ACHN (cell line): ENCODE results near the gene C11orf91.
"Not testable (repeated sequence)": the region's sequence is repeated elsewhere in the genome, so short reads cannot be mapped to it uniquely, and the experiment has no call there.

Experiments
- DNase-seq: peaks from one replicate; pipeline ENCODE4 v3.0.0-alpha.2; 2015
- in situ Hi-C: cut with HindIII; loops from 2 replicates; pipeline ENCODE4 v1.10.0; 2017; ENCODE audit warnings: low sequenced_read_pairs, low pct_ligation_motif_present, low pct_unique_long_range_greater_than_20kb

Gene C11orf91

DNA sequence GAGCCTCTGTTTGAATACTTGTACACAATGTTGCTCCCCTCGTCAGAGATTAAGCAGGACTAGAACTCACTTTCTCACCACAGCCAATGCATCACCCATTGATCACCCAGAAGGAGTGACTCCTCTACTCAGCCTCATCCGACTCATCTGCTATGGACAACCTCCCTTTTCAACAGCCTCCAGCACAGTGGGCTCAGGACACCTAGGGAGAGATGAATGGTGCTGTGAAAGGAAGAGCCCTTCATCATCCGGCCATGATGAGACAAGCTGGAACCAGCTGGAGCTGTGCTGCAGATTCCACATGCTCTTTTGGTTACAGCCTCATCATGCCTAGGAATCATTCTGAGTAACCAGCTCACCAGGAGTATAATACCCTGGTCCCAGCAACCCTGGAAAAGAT is 15.5 kb downstream of the C11orf91 start:
- in situ Hi-C loops = no loop called here
- DNase-seq = no peak

DNA sequence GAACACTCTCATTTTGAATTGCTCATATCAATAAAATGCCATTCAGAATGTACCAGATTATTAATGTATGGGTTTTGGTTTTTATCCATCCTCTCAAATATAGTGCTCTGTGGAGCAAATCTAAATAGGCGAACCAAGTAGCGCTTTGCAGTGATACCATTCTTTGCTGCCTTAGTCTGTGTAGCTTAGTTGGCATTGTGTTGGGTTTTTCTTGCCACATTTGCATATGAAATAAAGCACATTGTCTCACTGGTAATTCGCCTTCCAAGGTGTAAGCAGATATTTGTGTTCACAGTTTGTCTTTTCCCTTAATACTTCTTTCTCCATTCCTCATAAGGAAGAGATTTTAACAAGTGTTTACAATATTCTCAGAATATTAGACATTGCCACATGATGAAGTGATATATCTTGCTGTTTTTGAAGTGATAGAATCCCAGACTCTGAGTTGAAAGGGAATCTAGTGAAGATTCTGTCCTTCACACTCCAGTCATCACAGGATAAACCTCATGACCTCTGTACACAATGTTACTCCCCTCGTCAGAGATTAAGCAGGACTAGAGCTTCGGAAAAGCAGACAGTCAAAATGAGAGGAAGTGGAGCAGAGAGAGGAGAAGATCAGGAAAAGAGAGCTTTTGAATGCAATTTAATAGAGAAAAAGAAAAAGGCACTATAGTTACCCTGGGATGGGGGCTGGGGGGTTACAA is 16.5 kb downstream of the C11orf91 start:
- DNase-seq = no peak
- in situ Hi-C loops = no loop called here

DNA sequence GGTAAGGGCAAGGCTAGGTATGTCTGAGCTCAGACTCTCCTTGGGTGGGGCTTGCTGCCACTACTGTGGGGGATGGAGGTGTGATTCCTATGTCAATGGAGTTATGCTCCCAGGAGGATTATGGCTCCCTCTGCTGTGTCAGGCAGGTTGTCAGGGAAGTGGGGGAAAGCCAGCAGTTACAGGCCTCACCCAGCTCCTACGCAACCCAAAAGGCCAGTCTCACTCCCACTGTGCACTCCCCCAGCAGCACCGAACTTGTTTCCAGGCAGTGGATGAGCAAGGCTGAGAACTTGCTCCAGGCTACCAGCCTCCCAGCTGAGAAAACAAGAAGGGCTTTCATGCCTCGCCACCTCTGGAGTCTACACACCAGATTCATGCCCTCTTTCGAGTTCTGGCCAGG is 18.2 kb downstream of the C11orf91 start:
- no peak for DNase-seq
- in situ Hi-C loops = no loop called here

DNA sequence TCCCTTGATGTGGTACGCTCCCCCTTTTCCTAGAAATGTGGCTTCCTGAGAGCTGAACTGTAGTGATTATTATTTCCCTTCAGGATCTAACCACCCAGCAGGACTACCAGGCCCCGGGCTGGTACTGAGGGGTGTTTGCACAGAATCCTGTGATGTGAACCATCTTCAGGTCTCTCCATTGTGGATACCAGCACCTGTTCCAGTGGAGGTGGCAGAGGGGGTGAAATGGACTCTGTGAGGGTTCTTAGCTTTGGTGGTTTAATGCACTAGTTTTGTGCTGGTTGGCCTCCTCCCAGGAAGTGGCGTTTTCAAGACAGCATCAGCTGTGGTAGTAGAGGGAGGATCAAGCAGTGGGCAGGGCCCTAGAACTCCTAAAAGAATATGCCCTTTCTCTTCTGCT is 18.6 kb downstream of the C11orf91 start:
- in situ Hi-C loops = no loop called here

DNA sequence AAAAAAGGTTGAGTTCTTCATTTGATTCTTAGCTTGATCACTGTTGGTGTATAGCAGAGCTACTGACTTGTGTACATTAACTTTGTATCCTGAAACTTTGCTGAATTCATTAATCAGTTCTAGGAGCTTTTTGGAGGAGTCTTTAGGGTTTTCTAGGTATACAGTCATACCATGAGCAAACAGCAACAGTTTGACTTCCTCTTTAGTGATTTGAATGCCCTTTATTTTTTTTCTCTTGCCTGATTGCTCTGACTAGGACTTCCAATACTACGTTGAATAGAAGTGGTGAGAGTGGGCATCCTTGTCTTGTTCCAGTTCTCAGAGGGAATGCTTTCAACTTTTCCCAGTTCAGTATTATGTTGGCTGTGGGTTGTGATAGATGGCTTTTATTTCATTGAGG is 22.0 kb downstream of the C11orf91 start:
- DNase-seq, in situ Hi-C loops: not testable (repeated sequence)

More for the DNA sequence above, 18.6 kb downstream of the C11orf91 start:
- DNase-seq = no peak

DNA sequence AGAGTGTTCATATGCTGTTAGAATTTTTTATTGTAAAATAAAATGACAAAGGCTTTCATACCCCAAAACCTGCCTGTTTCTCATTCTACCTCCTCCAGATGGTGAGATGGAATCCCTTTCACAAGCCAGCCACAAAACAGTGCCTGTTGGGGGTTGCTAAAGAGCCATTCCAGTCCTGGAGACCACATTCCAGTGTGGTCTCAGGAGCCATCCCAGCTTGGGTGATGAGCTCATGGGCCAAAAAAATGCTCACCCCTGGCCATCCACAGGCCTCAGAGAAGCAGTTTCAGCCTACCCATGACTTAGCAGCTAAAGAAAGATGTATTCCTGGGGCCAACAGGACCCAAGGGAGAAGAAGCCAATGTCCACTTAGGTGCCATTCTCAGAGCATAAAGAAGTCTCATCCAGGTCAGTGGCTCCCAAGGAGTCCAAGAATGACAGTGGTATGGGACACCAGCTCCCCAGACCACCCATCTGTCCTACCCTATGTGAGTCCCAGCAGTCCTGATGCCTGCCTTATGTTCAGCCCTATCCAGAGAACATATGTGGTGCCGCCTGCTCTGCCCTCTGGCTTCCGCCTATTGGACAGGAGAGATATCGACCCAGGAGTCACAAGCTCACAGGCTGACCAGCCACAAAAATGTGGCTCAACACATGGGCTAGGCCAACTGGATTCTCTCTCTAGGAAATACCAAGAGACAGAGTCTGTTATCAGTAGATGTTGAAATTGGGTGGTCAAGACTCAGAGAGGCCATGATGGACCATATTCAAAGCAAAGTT is 26.4 kb downstream of the C11orf91 start:
- no peak for DNase-seq
- in situ Hi-C loops = no loop called here

DNA sequence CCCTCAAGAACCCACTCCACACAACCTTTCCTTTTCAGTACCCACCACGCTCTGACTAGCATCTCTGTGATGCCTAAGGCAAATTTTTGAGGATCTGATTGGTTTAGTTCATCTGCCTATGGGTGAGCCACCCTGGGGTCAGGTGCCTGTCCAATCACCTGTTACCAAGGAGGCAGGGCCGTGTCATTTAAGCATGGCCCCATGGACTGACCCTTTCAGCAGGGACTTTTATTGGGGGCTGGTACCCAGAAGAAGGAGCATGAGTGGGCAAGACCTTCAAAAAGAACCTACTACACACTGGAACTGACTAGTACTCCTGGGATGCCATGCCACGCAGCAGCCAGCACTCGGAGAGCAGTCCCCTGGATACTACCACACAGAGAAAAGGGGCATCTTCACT is 28.4 kb downstream of the C11orf91 start:
- in situ Hi-C loops = no loop called here
- DNase-seq = no peak

DNA sequence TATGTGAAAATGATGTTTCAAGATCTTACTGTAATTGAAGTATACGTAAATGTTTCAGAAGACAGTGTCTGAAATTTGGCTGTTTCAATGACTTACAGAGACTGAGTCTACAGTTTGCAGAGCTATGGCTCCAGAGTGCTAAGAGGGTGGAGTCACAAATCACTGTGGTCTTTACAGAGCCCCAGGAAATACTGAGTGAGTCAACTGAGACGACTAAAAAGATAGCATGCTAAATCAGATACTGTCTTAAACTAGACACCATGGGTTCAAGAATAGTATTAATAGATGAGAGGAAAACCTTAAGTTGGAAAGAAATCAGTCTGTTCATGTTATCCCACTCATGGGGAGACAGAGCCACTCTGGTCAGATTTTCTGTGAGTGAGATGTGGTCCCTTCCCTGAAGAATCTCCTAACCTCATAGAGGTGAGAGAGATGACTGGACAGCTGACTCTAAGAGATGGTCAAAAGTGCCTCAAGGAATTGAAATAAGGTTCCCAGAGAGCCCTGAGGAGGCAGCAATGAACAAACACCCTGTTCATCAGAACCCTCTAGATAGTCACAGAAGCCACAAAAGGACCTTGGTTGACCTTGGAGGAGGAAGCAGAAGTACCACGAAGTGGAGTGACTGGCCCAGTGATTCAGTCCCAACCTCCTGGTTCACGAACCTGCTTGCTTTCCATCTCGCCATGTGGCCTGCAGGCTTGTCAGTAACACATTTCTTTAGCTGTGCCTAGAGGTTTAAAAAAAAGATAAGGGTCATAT is 30.2 kb downstream of the C11orf91 start:
- in situ Hi-C loops = no loop called here
- no peak for DNase-seq

DNA sequence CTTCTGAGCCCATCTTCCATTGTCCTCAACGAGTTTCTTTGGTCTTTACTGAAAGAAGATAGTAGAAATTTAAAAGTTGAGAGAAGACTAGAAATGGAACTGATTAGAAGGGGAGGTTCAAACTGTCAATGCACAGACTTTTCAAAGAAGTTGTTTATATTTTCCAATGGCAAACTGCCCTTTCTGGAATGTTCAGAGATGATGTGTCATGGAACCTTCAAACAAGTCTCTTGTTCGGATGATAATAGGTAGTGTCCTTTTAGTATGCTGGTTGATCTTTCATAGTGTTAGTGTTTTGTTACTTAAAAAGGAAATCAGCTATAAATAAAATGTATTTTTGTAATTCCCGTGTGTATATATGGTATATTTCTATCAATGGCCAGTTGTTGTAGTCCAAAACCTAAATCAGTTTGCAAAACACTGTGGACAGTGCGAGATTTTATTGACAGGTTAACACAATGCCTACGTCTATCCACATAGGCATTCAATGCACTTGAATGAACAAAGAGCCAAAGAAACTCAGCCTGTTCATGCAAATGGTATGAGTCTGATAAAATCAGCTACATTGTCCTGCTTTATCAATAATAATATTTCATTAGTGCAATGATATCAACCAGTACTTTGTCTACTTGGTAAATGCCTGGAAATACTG is 30.9 kb downstream of the C11orf91 start:
- no peak for DNase-seq
- in situ Hi-C loops = no loop called here

DNA sequence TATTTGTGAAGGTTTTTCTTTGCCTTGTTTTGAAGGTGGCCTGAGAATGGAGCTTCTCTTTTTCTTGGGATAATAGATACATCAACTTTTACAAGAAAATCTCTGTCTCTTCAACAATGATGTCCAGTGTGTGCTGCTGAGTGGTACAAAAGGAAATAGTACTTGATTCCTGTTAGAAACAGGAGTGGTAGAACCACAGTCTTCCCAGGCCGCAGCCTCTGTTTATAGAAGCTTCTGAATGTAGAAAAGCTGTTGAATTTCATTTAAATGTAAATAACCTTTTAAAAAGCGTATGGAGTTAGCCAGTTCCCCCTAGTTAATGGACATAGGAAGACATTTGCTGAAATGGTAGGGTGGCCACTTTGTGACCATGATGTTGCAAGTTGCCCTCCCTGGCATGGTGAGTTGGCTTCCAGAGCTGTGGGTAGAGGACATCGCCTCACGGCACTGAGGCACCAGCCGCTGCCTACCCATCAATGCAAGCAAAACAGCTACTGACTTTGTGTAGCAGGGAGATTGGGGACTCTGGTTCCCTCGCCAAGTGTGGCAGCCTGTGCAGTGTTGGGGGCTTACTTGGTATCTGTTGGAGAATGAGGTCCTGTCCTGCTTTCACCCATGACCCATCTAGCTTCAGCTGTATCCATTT is 31.6 kb downstream of the C11orf91 start:
- no peak for DNase-seq
- in situ Hi-C loops = no loop called here

DNA sequence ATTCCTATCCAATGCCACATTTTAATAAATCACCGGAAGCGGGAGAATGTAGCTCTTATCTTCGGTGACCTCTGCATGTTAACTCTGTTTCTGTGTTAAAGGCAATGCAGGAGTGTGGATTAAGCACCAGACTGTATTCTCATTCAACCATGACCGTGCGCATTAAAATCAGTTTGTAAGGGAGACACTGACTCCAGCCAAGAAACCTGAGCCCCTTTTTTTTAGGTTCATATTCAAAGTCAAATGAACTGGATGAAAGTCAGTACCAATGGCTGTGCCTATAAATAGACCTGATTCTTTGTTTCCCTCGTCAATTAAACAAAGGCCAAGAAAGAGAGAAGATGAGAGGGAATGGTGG is 32.2 kb downstream of the C11orf91 start:
- in situ Hi-C loops = no loop called here

DNA sequence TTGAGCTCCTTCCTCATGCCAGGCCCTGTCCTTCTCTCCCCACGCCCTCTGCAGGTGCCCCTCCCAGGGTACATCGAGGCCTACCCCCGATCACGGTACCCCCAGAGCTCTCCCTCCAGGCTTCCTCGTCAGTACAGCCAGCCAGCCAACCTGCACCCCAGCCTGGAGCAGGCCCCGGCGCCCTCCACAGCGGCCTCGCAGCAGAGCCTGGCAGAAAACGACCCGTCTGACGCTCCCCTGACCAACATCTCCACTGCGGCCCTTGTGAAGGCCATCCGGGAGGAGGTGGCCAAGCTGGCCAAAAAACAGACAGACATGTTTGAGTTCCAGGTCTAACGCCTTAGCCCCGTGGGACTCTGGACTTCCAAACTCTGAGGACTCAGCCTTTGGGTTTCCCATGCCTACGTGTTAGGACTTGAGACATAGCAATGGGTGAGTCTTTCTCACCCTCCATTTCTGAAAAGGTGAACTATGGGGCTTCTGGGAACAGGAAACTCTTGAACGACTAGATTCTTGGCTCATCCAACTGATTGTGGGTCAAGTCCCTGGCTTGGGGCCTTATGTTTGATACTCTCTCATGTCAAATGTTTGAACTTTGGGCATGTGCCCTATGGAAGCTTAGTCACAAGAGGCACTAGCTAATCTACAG is 32.7 kb downstream of the C11orf91 start:
- no peak for DNase-seq
- in situ Hi-C loops = no loop called here

More for the DNA sequence above, 32.2 kb downstream of the C11orf91 start:
- DNase-seq = no peak

DNA sequence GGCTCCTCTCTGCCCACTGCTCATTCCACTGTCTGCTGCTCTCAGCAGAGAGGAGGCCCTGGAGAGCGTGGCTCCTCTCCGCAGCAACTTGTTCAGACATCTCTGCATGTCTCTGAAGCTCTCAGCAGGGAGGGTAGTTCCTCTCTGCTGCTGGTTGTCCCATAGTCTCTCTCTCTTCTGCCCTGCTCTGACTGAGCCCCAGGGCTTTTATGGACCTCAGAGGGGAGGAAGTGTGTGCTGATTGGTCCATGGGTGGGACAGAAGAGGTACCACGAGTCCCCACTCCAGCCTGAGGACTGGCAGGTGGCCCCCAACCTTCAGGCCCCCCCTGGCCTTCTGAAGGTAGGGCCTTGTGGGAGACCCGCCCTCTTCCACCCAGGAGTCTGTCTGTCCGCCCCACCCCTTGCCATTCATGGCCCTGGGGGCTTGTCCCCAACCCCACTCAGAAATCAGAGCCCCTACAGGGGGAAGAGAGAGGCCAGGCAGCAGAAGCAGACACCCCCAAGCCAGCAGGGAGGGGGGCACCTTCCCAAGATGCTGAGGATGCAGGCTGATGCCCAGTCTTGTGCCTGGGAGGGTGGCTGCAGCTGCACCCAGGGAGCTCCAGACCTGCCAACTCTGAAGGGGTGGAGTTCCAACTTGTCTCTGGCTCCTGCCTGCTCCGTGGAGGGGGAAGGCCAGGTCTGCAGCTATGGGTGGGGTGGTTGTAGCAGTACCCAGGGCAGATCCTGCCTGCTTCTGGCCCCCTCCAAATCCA is 35.1 kb downstream of the C11orf91 start:
- DNase-seq = no peak
- in situ Hi-C loops = no loop called here

DNA sequence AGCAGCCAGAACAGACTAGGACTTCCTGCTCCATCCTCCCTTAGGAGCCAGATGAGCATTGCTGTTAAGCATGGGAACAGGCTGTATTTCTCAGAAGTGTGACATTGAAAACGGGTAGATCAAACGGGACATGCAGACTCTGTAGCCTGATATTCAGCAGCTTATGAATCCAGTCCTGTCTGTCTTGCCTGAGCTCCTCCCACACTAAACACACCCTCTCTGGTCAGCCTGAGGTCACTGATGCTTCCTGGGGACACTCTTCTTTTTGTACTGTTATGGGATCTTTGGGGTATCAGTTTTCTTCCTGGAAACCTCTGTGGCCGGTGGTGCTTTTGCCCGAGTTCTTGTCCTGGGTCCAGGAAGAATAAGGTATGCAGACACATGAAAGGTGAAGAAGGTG is 35.8 kb downstream of the C11orf91 start:
- no peak for DNase-seq
- in situ Hi-C loops = no loop called here

DNA sequence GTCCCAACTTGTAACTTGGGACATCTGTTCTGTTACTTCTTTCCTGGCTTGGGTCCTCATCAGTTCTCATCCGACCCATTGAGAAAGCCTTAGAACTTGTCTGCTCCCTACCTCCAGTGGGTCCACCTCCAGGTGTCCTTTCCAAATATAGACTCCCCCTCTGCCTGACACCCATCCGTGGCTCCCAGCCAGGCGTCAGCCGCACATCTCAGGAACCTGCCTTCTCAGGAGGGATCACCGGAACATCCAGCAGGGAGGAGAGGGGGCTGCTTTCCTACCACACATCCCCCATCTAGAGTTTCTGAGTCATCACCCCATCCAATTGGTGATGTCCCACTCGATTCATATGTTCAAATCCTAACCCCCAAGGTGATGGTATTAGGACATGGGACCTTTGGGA is 36.5 kb downstream of the C11orf91 start:
- no peak for DNase-seq
- in situ Hi-C loops = no loop called here

DNA sequence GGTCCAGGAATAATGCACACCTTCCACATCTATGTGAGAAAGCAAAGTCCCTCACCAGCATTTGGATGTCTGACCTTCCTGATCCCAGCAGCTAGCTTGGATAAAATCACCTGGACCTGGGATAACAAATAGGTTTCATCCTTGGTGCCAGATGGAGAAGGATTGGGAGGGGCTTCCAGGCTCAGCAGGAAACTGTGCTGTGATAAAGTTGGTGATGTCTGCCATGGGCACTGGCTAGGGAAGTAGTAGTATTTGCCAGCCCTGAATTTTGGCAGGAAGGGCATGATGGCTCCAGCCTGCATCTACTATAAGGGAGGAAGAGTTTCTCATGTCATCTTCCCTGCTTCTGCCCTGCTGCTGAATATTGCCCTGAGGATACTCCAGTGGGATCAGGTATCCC is 37.5 kb downstream of the C11orf91 start:
- in situ Hi-C loops = no loop called here
- DNase-seq = no peak

DNA sequence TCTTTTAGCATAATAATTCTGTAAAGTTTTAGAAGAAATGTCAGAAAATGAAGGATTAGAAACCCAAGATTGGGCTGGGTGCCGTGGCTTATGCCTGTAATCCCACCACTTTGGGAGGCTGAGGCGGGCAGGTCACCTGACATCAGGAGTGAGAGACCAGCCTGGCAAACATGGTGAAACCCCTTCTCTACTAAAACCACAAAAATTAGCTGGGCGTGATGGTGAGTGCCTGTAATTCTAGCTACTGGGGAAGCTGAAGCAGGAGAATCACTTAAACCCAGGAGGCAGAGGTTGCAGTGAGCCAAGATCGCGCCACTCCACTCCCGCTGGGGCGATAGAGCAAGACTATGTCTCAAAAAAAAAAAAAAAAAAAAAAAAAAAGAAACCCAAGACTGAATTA is 39.1 kb downstream of the C11orf91 start:
- in situ Hi-C loops, DNase-seq: not testable (repeated sequence)
